IMR-90 (cell line): ENCODE measurements around the gene PDZD7. TPM values are rescaled to one million over a fixed set of nuclear protein-coding genes. Genes with fewer than 3 reads are reported as not detected.
"Not testable (repeated sequence)": the region's sequence is repeated elsewhere in the genome, so short reads cannot be mapped to it uniquely, and the experiment has no call there.

Experiments used
- ATAC-seq: fragments of 200-7000 bp; cut with Tn5 transposase; 2 replicates; pipeline ENCODE4 v1.9.1; 2020; ENCODE audit warnings: low read depth, mild to moderate bottlenecking, moderate library complexity
- BruUV-seq: library from RNA; stranded (reverse); fragments of 400-500 nt; replicated peaks from 2 replicates; lab custom pipeline; 2021; lab: Mats Ljungman, UMichigan
- CTCF ChIA-PET: fragments of 300-600 bp; formaldehyde crosslinking; extraction: SDS; loops from one replicate; lab custom pipeline; 2021; ENCODE audit warnings: antibody characterized with exemption; lab: Yijun Ruan, JAX
- POLR2A ChIA-PET: fragments of 300-600 bp; sonication (Branson Sonifier 250); formaldehyde crosslinking; loops from one replicate; lab custom pipeline; 2022; ENCODE audit warnings: antibody characterized with exemption; ENCODE audit not compliant: unreplicated experiment; lab: Charles Lee
- DNase-seq: peaks from one replicate; pipeline ENCODE4 v3.0.0; 2013
- H2AFZ ChIP-seq: replicated peaks from 2 replicates; pipeline ENCODE3; 2013; ENCODE audit warnings: low read length, mild to moderate bottlenecking; ENCODE audit not compliant: poor library complexity
- H2AK5ac ChIP-seq: 2 replicates; pipeline ENCODE4 v1.6.1; 2013; ENCODE audit warnings: low read depth, low read length, inconsistent platforms
- H2AK9ac ChIP-seq: replicated peaks from 2 replicates; pipeline ENCODE3; 2013; ENCODE audit warnings: mild to moderate bottlenecking, low read depth, low read length, moderate library complexity; ENCODE audit not compliant: poor library complexity
- H2BK120ac ChIP-seq: 2 replicates; pipeline ENCODE4 v1.6.1; 2013; ENCODE audit warnings: low read depth, low read length, inconsistent platforms
- H2BK15ac ChIP-seq: 3 replicates; pipeline ENCODE4 v1.6.1; 2013; ENCODE audit warnings: low read depth, low read length, inconsistent platforms
- H2BK20ac ChIP-seq: 2 replicates; pipeline ENCODE4 v1.6.1; 2013; ENCODE audit warnings: low read depth, mild to moderate bottlenecking, inconsistent platforms, low read length, moderate library complexity
- H2BK5ac ChIP-seq: 2 replicates; pipeline ENCODE4 v1.6.1; 2013; ENCODE audit warnings: mild to moderate bottlenecking, low read depth, low read length, inconsistent platforms; ENCODE audit not compliant: poor library complexity, severe bottlenecking
- H3K14ac ChIP-seq: replicated peaks from 2 replicates; pipeline ENCODE4 v1.6.1; 2013; ENCODE audit warnings: low read depth, low read length, inconsistent platforms
- H3K18ac ChIP-seq: 2 replicates; pipeline ENCODE4 v1.6.1; 2013; ENCODE audit warnings: low read depth, low read length, control low read depth
- H3K23ac ChIP-seq: 2 replicates; pipeline ENCODE4 v1.6.1; 2013; ENCODE audit warnings: low read depth, low read length, inconsistent platforms
- H3K27ac ChIP-seq: 2 replicates; pipeline ENCODE4 v1.5.1; 2013; ENCODE audit warnings: mild to moderate bottlenecking, control low read depth, low read length; ENCODE audit not compliant: insufficient read depth
- H3K27me3 ChIP-seq: 2 replicates; pipeline ENCODE4 v1.6.1; 2013; ENCODE audit warnings: low read length; ENCODE audit not compliant: control insufficient read depth, insufficient read depth
- H3K36me3 ChIP-seq: 2 replicates; pipeline ENCODE4 v1.6.1; 2013; ENCODE audit warnings: low read length, mixed read lengths; ENCODE audit not compliant: control insufficient read depth, insufficient read depth
- H3K4ac ChIP-seq: 2 replicates; pipeline ENCODE4 v1.6.1; 2013; ENCODE audit warnings: low read depth, low read length, inconsistent platforms
- H3K4me1 ChIP-seq: 2 replicates; pipeline ENCODE4 v1.6.1; 2013; ENCODE audit warnings: low read length, mixed read lengths; ENCODE audit not compliant: control insufficient read depth, insufficient read depth
- H3K4me2 ChIP-seq: 2 replicates; pipeline ENCODE4 v1.6.1; 2013; ENCODE audit warnings: low read depth, mild to moderate bottlenecking, control low read depth, low read length, moderate library complexity
- H3K4me3 ChIP-seq: 2 replicates; pipeline ENCODE4 v1.5.1; 2013; ENCODE audit warnings: low read depth, mild to moderate bottlenecking, control low read depth, low read length, moderate library complexity; ENCODE audit not compliant: insufficient read depth
- H3K56ac ChIP-seq: 2 replicates; pipeline ENCODE4 v1.6.1; 2013; ENCODE audit warnings: low read length, inconsistent platforms; ENCODE audit not compliant: insufficient read depth; ENCODE audit errors: extremely low read depth
- H3K79me1 ChIP-seq, 2 experiments: 2 replicates each; pipeline ENCODE4 v1.6.1; 2013; ENCODE audit warnings: low read length in 2 of 2, inconsistent platforms in 1 of 2, low read depth in 1 of 2
- H3K9ac ChIP-seq: 2 replicates; pipeline ENCODE4 v1.6.1; 2013; ENCODE audit warnings: low read depth, low read length, control low read depth
- H3K9me1 ChIP-seq: 2 replicates; pipeline ENCODE4 v1.6.1; 2013; ENCODE audit warnings: low read length, inconsistent platforms; ENCODE audit not compliant: insufficient read depth
- H3K9me3 ChIP-seq: 2 replicates; pipeline ENCODE4 v1.6.1; 2013; ENCODE audit warnings: low read length; ENCODE audit not compliant: control insufficient read depth, insufficient read depth
- H4K20me1 ChIP-seq: 2 replicates; pipeline ENCODE4 v1.6.1; 2013; ENCODE audit warnings: low read length, inconsistent platforms; ENCODE audit not compliant: insufficient read depth
- H4K5ac ChIP-seq: 2 replicates; pipeline ENCODE4 v1.6.1; 2013; ENCODE audit warnings: mild to moderate bottlenecking, low read depth, low read length, control low read depth
- H4K8ac ChIP-seq, 2 experiments: 2 replicates each; pipeline ENCODE4 v1.6.1; 2013; ENCODE audit warnings: low read depth in 2 of 2, low read length in 2 of 2, control low read depth in 1 of 2, inconsistent platforms in 1 of 2
- H4K91ac ChIP-seq: 2 replicates; pipeline ENCODE4 v1.6.1; 2013; ENCODE audit warnings: low read depth, low read length, inconsistent platforms; ENCODE audit not compliant: insufficient read depth
- CHD1 ChIP-seq: IDR thresholded peaks from 2 replicates; pipeline ENCODE4 v1.6.1; 2012; ENCODE audit warnings: low read depth, low read length, improper control_type of control experiment
- FOS ChIP-seq: fragments of 150-350 bp; IDR thresholded peaks from 2 replicates; pipeline ENCODE4 v1.6.1; 2016; ENCODE audit warnings: low read depth, low read length
- MAFK ChIP-seq: IDR thresholded peaks from 2 replicates; pipeline ENCODE4 v1.6.1; 2012; ENCODE audit warnings: low read depth, low read length, improper control_type of control experiment
- MXI1 ChIP-seq: IDR thresholded peaks from 2 replicates; pipeline ENCODE4 v1.6.1; 2012; ENCODE audit warnings: low read depth, mild to moderate bottlenecking, low read length, moderate library complexity, borderline replicate concordance
- POLR2A ChIP-seq: IDR thresholded peaks from 2 replicates; pipeline ENCODE4 v1.6.1; 2012; ENCODE audit warnings: mild to moderate bottlenecking, low read depth, low read length
- RCOR1 ChIP-seq: IDR thresholded peaks from 2 replicates; pipeline ENCODE4 v1.6.1; 2012; ENCODE audit warnings: mild to moderate bottlenecking, low read length, improper control_type of control experiment; ENCODE audit not compliant: insufficient replicate concordance
- RFX5 ChIP-seq: IDR thresholded peaks from 2 replicates; pipeline ENCODE4 v1.8.0; 2012; ENCODE audit warnings: low read depth, mild to moderate bottlenecking, low read length, moderate library complexity
- SMC3 ChIP-seq: fragments of 150-350 bp; IDR thresholded peaks from 2 replicates; pipeline ENCODE4 v1.6.1; 2016; ENCODE audit warnings: low read depth, mild to moderate bottlenecking, antibody characterized with exemption, low read length, moderate library complexity
- WGBS, 2 experiments: methylation state at CpG; one replicate each; pipeline versions ENCODE4 v1.1.5 to v1.1.7; 2013; ENCODE audit warnings: missing lambda C conversion rate in 2 of 2; ENCODE audit not compliant: insufficient read length in 1 of 2; ENCODE audit errors: extremely low coverage in 2 of 2; 5-methylcytosine and 5-hydroxymethylcytosine counted together
- dilution Hi-C: fragments of 300-500 bp; cut with HindIII; formaldehyde crosslinking; loops from one replicate; pipeline ENCODE4 v1.14.3; 2018; ENCODE audit warnings: low sequenced_read_pairs; ENCODE audit not compliant: unreplicated experiment
- in situ Hi-C: fragments of 300-500 bp; cut with MboI; formaldehyde crosslinking; loops from 3 replicates; pipeline ENCODE4 v1.14.3; 2019; ENCODE audit warnings: low sequenced_read_pairs, inconsistent platforms, mixed read lengths
- intact Hi-C: fragments of 100-400 bp; cut with micrococcal nuclease; formaldehyde crosslinking; loops from 2 replicates; pipeline ENCODE4 v1.10.0; 2022
- polyA plus RNA-seq, 3 experiments: library from polyadenylated mRNA; depleted of rRNA; stranded (reverse); fragments of >200 nt; gene quantifications; 2 replicates each; pipeline ENCODE4 v1.2.3, GENCODE V29; 2012; ENCODE audit warnings: low replicate concordance in 1 of 3
- total RNA-seq: library from RNA; depleted of rRNA; stranded (reverse); fragments of >200 nt; gene quantifications from 2 replicates; pipeline ENCODE4 v1.2.3, GENCODE V29; 2012
- TF ChIP-seq, protein P1 (sequence below): fragments of 150-350 bp; IDR thresholded peaks from 2 replicates; pipeline ENCODE4 v1.6.1; 2017; ENCODE audit warnings: mild to moderate bottlenecking, antibody characterized with exemption, low read length, low read depth

The PDZD7 gene
- total and polyA plus RNA-seq, 2 of the 4 experiments (the other 2 are of a cell fraction) = 0.90 to 1.5 TPM

DNA sequence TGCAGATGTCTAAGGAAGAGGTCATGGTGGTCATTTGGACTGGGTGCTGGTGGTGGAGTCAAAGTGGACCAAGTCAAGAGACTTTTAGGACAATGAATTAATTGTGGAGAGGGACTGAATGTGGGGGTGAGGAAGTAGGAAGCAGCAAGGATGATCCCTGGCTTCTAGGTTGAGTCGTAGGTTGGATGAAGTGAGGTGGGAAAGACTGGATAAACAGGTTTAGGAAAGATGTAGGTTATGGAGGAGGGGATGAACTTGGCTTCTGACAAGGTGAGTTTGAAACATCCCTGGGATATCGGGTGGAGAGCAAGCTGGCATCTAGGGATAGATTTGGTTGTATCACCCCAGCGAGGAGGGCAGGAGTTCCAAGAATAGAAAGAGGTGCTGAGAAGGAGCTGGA is 54.0 kb downstream of the PDZD7 start:
- BruUV-seq = no TSS peak
- POLR2A ChIA-PET = no interaction called here

GRCh38 chr10:100975397-100975796 is 55.5 kb downstream of the PDZD7 start:
- in situ Hi-C loops = not testable (repeated sequence)

More for the DNA sequence above, 54.0 kb downstream of the PDZD7 start:
- H2BK15ac ChIP-seq = no peak overlapping the region
- H2BK5ac ChIP-seq = no peak overlapping the region
- ATAC-seq (no peak), DNase-seq (no peak)
- H4K91ac ChIP-seq = no peak overlapping the region
- no peak overlapping the region for H2AK9ac ChIP-seq
- H2BK120ac ChIP-seq = no peak overlapping the region
- H3K27me3 ChIP-seq = no peaks in the 10 kb centered on the region
- H3K4me2 ChIP-seq = no peak overlapping the region
- intact Hi-C loops = no loop called here
- H3K4me3 ChIP-seq = no peak overlapping the region
- no peaks in the 10 kb centered on the region for H3K9me3 ChIP-seq
- CTCF ChIA-PET = no interaction called here
- H3K9ac ChIP-seq = no peak overlapping the region
- no peaks in the 10 kb centered on the region; the same call in none of the 2 replicates for H4K20me1 ChIP-seq
- no peaks in the 10 kb centered on the region for H3K79me1 ChIP-seq
- H3K36me3 ChIP-seq = peaks cover 25% of the 10 kb centered on the region
- 92% methylated on average over 2 of the region's 3 CpGs; no CpG with 5 or more reads in 1 of the 2 experiments for WGBS, 2 experiments
- in situ Hi-C loops = no loop called here
- dilution Hi-C loops = no loop called here
- H4K8ac ChIP-seq = no peak overlapping the region
- no peak overlapping the region for H4K5ac ChIP-seq
- peaks cover 4% of the 10 kb centered on the region; the same call in 1 of the 2 replicates for H3K9me1 ChIP-seq
- no peak overlapping the region for H3K18ac ChIP-seq
- no peak overlapping the region for H3K14ac ChIP-seq
- TF ChIP-seq MAFK (no peak), MXI1 (no peak), RFX5 (no peak), POLR2A (no peak), CHD1 (no peak), FOS (no peak), SMC3 (no peak), RCOR1 (no peak)
- TF ChIP-seq, protein P1, sequence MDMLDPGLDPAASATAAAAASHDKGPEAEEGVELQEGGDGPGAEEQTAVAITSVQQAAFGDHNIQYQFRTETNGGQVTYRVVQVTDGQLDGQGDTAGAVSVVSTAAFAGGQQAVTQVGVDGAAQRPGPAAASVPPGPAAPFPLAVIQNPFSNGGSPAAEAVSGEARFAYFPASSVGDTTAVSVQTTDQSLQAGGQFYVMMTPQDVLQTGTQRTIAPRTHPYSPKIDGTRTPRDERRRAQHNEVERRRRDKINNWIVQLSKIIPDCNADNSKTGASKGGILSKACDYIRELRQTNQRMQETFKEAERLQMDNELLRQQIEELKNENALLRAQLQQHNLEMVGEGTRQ = no peak
- no peak overlapping the region for H2AFZ ChIP-seq
- H2AK5ac ChIP-seq = no peak overlapping the region
- H3K23ac ChIP-seq = no peak overlapping the region
- no peaks in the 10 kb centered on the region for H3K4me1 ChIP-seq
- no peak overlapping the region for H3K4ac ChIP-seq
- no peak overlapping the region for H3K56ac ChIP-seq
- no peak overlapping the region for H3K27ac ChIP-seq
- H2BK20ac ChIP-seq = no peak overlapping the region

More at GRCh38 chr10:100975397-100975796, 55.5 kb downstream of the PDZD7 start:
- ATAC-seq, POLR2A ChIA-PET, H3K4ac ChIP-seq, H4K91ac ChIP-seq, intact Hi-C loops, H3K4me1 ChIP-seq, H3K14ac ChIP-seq, H3K27ac ChIP-seq, DNase-seq, dilution Hi-C loops, H3K18ac ChIP-seq, H3K4me3 ChIP-seq, H3K27me3 ChIP-seq, BruUV-seq, H3K23ac ChIP-seq, H2AFZ ChIP-seq, H2BK120ac ChIP-seq, H4K5ac ChIP-seq, H3K4me2 ChIP-seq, H3K9me1 ChIP-seq, H2AK5ac ChIP-seq, H2BK20ac ChIP-seq, H3K56ac ChIP-seq, H3K79me1 ChIP-seq, H3K9ac ChIP-seq, H2BK5ac ChIP-seq, H2AK9ac ChIP-seq, H2BK15ac ChIP-seq, H3K9me3 ChIP-seq, H4K8ac ChIP-seq, H4K20me1 ChIP-seq, CTCF ChIA-PET: not testable (repeated sequence)
- peaks cover 17% of the 10 kb centered on the region for H3K36me3 ChIP-seq
- no CpG with 5 or more reads among the region's 8 CpGs for WGBS, 2 experiments
